SK-MEL-5 (cell line): ENCODE results near the gene MON2. TPM values are rescaled to one million over a fixed set of nuclear protein-coding genes. Genes with fewer than 3 reads are reported as not detected.
A peak's percentile ranks its signal among the peaks of the same experiment; 100 is the strongest.
"Not testable (repeated sequence)": the region's sequence is repeated elsewhere in the genome, so short reads cannot be mapped to it uniquely, and the experiment has no call there.

Experiments
- DNase-seq: peaks from one replicate; pipeline ENCODE4 v3.0.0-alpha.2; 2016; ENCODE audit warnings: low read depth, low spot score
- in situ Hi-C: cut with HindIII; loops from 2 replicates; pipeline ENCODE4 v1.10.0; 2016; ENCODE audit warnings: low sequenced_read_pairs, high pct_unique_total_duplicates, low pct_unique_long_range_greater_than_20kb
- polyA plus RNA-seq, 2 experiments: library from polyadenylated mRNA; depleted of rRNA; stranded (reverse); fragments of >200 nt; gene quantifications; 2 replicates each; pipeline ENCODE4 v1.2.3, GENCODE V29; 2015
- total RNA-seq: library from RNA; depleted of rRNA; stranded (reverse); fragments of >200 nt; shearing (Covaris generic); gene quantifications from 2 replicates; pipeline ENCODE4 v1.2.3, GENCODE V29; 2014; rRNA removed

The MON2 gene
- 20.0 and 23.0 TPM in 2 replicates for total RNA-seq
- polyA plus RNA-seq (2015; cell fraction: cytosol; rRNA removed): 19.7 and 21.9 TPM in 2 replicates
- 122 and 141 TPM in 2 replicates for polyA plus RNA-seq (2015; cell fraction: nucleus; rRNA removed)

DNA sequence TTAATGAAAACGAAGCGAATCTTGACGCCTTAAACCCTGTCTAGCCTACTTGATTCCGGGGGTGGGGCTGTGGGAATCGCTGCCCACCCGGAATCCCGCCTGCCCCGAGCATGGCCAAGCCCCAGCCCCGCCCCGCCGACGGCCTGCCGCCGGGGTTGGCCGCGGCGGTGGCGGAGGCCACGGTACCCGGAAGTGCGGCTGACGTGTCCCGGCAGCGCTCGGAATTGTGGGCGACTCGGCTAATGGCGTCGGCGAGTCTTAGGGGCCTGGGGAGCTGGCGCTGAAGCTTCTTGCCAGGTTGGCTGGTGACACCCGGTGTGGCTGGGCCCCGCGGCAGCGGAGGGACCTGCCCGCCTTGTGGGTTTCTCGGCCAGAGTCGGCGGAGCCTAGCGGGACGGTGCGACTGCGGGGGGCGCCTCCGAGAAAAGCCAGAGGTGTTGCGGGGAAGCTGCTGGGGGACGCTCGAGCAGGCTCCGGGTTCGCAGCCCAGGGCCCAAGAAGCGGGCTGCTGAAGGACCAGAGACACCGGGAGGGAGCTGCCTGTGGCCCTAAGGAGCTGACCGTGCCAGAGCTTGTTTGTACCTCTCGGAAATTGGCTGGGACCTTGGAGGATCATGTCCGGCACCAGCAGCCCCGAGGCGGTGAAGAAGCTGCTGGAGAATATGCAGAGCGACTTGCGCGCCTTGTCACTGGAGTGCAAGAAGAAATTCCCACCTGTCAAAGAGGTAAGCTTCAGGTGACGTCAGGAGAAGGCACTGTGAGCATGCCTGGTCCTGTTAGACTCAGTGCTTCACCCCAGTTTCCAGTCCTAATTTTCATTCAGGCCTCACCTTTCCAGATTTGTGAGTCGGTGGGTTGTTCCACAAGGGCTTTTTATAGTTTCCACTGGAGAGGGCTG lies at the start of gene MON2:
Gene MON2, plus strand, starts transcription at position 233 of the 898 bp plus-strand sequence. Its CDS starts 382 bp downstream, at position 615.
- in situ Hi-C loops: no loop called here
- peak; percentile 88 for DNase-seq

DNA sequence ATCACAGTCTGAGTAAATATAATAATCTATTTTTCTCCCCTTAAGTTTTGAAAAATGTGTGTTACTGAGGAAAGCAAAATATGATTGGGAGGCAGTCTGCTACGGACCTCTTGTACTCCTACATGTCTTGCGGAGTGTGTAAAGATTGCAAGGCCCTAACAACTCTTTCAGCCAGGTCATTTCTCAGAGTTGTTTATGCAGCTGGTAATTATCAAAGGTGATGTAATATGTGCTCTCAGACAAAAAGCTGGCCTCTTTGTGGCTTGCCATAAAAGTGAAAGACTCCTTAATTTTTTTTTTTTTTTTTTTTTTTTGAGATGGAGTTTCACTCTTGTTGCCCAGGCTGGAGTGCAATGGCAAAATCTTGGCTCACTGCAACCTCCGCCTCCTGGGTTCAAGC lies 40.5 kb upstream of the MON2 start:
- no peak for DNase-seq

DNA sequence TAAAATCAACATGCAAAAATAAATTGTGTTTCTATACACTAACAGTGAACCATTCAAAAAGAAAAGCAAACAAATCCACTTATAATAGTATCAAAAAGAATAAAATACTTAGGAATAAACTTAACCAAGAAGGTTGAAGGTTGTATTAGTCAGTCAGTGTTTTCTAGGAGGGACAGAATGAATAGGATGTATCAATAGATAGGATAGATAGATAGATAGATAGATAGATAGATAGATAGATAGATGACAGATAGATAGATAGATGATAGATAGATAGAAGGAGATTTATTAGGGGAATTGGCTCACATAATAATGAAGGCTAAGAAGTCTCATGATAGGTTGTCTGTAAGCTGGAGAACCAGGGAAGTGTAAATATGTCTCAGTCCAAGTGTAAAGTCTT lies 37.2 kb upstream of the MON2 start:
- in situ Hi-C loops: no loop called here

More for the DNA sequence above, 40.5 kb upstream of the MON2 start:
- in situ Hi-C loops: no loop called here

GRCh38 chr12:62434494-62435302 lies 31.9 kb upstream of the MON2 start:
- DNase-seq: no peak
- in situ Hi-C loops: no loop called here

More for the DNA sequence above, 37.2 kb upstream of the MON2 start:
- DNase-seq: no peak

DNA sequence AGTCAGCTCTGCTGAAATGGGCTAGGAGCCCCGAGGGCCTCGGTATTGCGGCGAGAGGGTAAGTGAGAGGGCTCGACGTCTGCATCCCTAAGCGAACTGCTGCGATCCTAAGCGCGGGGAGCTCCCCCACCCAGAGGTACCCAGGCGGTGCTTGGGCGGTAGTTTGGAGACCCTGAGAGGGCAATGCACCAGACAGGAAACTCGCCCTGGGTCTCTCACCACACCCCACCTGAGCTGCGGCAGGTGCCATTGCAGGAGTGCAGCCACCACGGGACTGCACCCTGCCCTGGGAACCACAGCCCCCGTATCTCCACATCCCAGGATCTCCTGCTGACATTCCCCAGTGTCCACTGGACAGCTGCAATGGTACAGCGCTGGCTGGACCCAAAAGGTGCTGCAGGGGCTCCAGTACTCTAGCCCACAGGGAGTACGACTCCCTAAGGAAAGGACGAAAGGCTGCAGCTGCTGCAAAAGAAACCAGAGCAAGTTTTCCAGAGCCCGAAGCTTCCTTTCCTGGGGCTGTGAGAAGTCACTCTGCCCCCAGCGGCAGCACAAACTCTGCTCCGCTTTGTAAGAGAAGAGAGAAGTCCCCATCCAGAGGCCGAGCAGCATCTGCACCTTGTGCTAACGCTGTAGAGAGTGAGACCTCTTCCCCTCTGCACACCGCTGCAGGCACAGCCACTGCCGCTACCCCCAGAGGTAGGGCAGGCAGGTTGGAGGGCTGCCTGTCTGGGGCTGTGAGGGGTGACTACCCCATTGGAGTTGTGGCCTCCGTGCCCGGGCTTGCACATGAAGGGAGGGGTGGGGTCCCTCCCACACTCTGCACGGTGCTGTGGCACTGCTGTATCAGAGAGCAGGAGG lies 31.1 kb upstream of the MON2 start:
- in situ Hi-C loops: no loop called here
- peak; percentile 10 for DNase-seq

DNA sequence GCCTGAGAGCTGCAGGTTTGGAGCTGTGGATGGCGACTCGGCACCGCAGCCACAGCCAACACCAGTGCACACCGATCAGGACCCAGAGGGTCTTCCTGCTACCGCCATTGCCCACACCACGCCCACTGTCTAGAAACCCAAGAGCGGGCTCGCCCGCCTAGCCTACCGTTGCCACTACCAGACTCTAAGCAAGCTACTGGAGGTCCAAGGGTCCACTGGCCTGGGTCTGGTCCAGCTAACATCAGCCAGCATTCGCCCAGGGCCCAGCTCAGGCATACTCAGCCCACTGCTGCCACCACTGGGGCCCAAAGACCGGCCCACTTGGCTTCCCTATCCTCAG lies 30.5 kb upstream of the MON2 start:
- DNase-seq: no peak
- in situ Hi-C loops: no loop called here

DNA sequence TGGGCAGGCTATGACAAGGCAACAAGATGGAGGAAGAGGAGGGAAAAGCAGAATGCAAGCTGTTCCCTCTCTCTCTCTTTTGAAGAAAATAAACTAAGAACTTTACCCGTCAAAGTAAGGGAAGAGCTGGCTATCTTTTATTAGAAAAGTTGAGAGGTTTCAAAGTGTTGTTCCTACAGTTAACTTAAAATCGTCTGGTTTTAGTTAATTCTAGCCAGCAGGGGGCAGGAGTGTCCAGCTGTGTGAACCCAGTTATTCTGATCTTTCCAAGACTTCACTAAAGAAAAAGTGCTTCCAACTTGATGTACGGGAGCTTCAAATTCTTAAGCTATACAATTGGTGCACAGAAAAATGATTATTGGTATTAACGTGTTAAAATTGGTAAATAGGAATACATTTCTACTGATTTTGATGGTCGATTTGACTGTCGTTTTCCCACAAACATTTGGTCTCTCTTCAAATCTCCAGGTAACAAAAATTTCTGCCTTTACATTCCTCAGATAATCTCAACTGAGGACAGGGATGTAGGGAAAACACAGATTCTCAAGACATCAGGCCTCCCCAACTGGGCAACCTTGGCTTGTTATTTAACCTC lies 28.4 kb upstream of the MON2 start:
- in situ Hi-C loops: no loop called here
- DNase-seq: peak; percentile 71

DNA sequence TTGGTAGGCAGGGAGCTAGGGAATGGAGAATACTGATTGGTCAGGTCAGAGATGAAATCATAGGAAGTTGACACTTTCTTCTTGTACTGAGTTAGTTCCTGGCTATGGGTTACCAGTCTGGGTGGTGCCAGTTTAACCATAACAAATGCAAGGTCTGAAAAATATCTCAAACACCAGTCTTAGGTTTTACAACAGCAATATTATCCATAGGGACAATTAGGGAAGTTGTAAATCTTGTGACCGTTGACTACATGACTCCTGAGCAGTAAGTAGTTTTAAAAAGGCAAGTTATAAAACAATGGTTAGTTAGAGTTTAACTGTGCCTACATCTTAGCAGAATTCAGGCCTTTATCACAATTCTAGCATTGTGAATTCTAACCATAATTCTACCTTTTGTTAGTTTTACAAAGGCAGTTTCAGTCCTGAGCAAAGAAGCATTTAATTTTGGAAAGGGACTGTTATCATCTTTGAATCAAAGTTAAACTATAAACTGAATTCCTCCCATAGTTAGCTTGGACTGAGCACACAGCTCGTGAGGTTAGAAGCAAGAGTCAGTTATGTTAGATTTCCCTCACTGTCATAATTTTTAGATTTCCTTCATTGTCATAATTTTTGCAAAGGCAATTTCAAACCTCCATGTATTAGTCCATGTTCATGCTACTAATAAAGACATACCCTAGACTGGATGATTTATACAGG lies 19.7 kb upstream of the MON2 start:
- no peak for DNase-seq
- in situ Hi-C loops: no loop called here

DNA sequence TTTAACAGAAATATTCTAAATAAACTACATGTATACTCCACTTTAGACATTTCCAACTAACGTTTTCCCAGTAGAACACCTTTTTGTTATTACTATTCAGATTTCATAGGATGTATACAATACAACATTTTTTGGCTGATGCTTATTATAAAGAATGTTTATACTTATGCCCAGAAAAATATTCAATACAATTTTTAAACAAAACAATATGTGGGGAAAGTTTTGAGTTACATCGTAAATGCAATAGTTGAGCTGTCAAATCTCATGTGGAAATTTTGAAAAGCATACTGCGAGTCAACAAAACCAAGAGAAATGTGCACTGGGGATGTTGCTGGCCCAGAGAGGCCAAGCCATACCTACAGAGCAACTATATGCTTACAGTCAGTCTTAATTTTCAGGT lies 18.2 kb upstream of the MON2 start:
- no peak for DNase-seq
- in situ Hi-C loops: no loop called here

GRCh38 chr12:62455429-62455828 lies 11.2 kb upstream of the MON2 start:
- DNase-seq, in situ Hi-C loops: not testable (repeated sequence)

DNA sequence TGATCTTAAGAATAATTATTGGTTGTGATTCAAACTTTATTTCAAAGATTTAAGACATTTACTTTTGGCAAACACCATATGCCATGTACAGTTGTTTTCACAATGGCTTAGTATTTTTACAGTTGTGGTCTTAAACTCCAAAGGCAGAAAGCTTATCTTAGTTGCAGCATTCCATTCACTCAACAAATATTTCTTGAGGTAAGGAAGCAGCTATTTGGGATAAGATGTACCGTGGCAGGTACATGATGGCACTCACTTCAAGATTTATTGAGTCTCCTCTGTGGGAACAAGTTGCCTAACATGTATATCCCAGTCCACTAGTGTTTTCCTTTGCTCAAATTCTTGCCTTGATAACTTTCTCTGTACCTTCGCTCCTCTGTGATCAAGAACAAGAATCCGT lies 8.0 kb upstream of the MON2 start:
- in situ Hi-C loops: no loop called here
- DNase-seq: no peak

DNA sequence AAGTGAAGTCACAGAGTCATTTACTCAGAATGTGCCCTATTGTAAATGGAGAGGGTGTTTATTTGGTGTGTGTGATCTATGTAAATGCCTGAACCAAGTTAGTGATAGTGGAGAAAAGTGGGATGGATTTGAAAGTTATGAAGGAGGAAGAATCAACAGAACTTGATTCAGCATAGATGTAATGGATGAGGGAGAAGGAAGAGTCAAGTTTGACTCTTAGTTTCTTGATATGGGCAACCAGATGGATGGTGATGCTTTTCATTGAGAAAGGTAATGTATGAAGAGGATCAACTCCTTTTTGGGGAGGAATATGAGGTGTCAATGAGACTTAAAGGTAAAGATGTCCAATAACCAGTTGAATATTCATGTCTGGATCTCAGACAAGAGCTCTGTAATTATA lies 6.7 kb upstream of the MON2 start:
- in situ Hi-C loops: no loop called here

GRCh38 chr12:62461171-62461837 lies 5.3 kb upstream of the MON2 start:
- DNase-seq, in situ Hi-C loops: not testable (repeated sequence)

More for the DNA sequence above, 6.7 kb upstream of the MON2 start:
- DNase-seq: no peak

GRCh38 chr12:62463252-62463651 lies 3.4 kb upstream of the MON2 start:
- DNase-seq, in situ Hi-C loops: not testable (repeated sequence)

DNA sequence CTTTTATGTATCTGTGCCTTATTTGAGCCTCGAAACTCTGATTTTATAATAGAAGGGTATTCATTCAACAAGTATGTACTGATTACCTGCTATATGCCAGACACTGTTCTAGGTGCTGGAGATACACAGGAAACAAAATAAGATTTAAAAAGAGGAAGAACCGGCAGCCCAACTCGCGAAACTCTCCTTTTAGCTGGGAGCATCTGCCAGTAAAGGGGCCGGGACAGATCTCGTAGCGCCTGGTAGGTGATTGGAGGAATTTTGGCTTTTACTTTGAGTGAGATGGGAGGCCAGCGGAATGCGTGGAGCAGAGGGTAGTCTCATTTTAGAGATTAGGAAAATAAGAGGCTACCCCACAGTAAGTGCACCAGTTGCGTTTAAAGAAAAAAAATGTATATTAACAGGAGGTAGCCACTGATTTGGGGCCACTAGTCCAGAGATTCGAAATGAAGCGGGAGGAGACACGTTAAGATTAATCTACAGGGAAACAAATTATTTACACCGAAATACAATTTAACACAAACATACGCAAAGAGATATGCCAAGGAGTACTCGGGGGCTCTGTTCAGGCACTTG lies 520 bp upstream of the MON2 start:
- DNase-seq: peak; percentile 38
- in situ Hi-C loops: no loop called here

DNA sequence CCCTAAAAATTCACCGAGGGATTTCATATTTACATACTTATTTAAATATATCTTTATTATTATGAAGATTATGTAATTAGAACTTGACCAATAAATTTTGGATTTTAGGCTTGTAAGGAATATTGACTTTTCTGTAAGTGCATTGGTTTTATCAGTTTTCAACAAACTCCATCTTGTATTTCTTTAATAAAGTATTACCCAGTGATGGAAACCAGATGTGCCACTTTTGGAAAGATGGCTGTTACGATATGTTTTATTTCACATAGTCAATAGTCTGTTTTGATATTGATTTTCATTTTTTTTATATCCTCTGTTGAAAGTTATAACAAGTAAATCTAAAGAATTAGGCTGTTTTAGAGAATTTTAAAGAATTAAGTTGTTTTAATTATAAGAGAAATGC lies 1.8 kb downstream of the MON2 start:
- in situ Hi-C loops: no loop called here
- no peak for DNase-seq
